ENCODE results near the gene PDZRN3.

- no peak for TF ChIP-seq CTCF (conservative IDR thresholded peaks at IDR 0.05)
- TF ChIP-seq EZH2 (IDR thresholded peaks at IDR 0.05; ENCODE audit: low read depth), result no peak
These were observed 191.1 kb downstream of the PDZRN3 start for GRCh38 chr3:73433687-73434086.

Data from PC-9 (cell line).